HEK293T (cell line): ENCODE measurements around the gene CASP10.

Source experiments
- CTCF ChIA-PET: fragments of 350-600 bp; formaldehyde crosslinking; extraction: SDS; loops from one replicate; lab custom pipeline; 2021; ENCODE audit warnings: antibody characterized with exemption, inconsistent platforms; lab: Yijun Ruan, JAX
- POLR2A ChIA-PET: fragments of 350-600 bp; formaldehyde crosslinking; extraction: SDS; loops from one replicate; lab custom pipeline; 2020; ENCODE audit warnings: antibody characterized with exemption, inconsistent platforms; lab: Yijun Ruan, JAX
- DNase-seq: peaks from one replicate; pipeline ENCODE4 v3.0.0; 2012; ENCODE audit warnings: mixed read lengths; ENCODE audit errors: extremely low spot score
- ARNT ChIP-seq: fragments of 450-650 bp; IDR thresholded peaks from 2 replicates; pipeline ENCODE4 v1.6.1; 2017; ENCODE audit warnings: mild to moderate bottlenecking
- BHLHE40 ChIP-seq: fragments of 450-650 bp; IDR thresholded peaks from 2 replicates; pipeline ENCODE4 v1.6.1; 2016; ENCODE audit warnings: mild to moderate bottlenecking, moderate library complexity, borderline replicate concordance
- CTBP1 ChIP-seq: fragments of 450-650 bp; IDR thresholded peaks from 2 replicates; pipeline ENCODE4 v1.6.1; 2016; ENCODE audit warnings: borderline replicate concordance
- ELF4 ChIP-seq: fragments of 450-650 bp; IDR thresholded peaks from 2 replicates; pipeline ENCODE4 v1.6.1; 2017; ENCODE audit warnings: antibody characterized with exemption
- FOXA1 ChIP-seq: fragments of 450-650 bp; IDR thresholded peaks from 2 replicates; pipeline ENCODE4 v1.6.1; 2016; ENCODE audit warnings: mild to moderate bottlenecking
- FOXK2 ChIP-seq: fragments of 450-650 bp; IDR thresholded peaks from 2 replicates; pipeline ENCODE4 v1.6.1; 2016; ENCODE audit warnings: mild to moderate bottlenecking
- FOXM1 ChIP-seq: fragments of 450-650 bp; IDR thresholded peaks from 2 replicates; pipeline ENCODE4 v1.6.1; 2017; ENCODE audit warnings: mild to moderate bottlenecking, borderline replicate concordance
- HDGF ChIP-seq: fragments of 450-650 bp; IDR thresholded peaks from 2 replicates; pipeline ENCODE4 v1.6.1; 2017; ENCODE audit warnings: antibody characterized with exemption, borderline replicate concordance
- L3MBTL2 ChIP-seq: fragments of 450-650 bp; conservative IDR thresholded peaks from 2 replicates; pipeline ENCODE4 v1.6.1; 2016; ENCODE audit warnings: mild to moderate bottlenecking
- LEF1 ChIP-seq: fragments of 450-650 bp; IDR thresholded peaks from 2 replicates; pipeline ENCODE4 v1.6.1; 2017; ENCODE audit warnings: mild to moderate bottlenecking, borderline replicate concordance
- NFRKB ChIP-seq: fragments of 450-650 bp; IDR thresholded peaks from 2 replicates; pipeline ENCODE4 v1.6.1; 2016; ENCODE audit warnings: mild to moderate bottlenecking, moderate library complexity
- SP1 ChIP-seq: fragments of 450-650 bp; IDR thresholded peaks from 2 replicates; pipeline ENCODE4 v1.6.1; 2017
- SUZ12 ChIP-seq: fragments of 450-650 bp; IDR thresholded peaks from 2 replicates; pipeline ENCODE4 v1.6.1; 2016; ENCODE audit warnings: mild to moderate bottlenecking
- TARDBP ChIP-seq: fragments of 450-650 bp; IDR thresholded peaks from 2 replicates; pipeline ENCODE4 v1.6.1; 2016
- ZNF384 ChIP-seq: fragments of 450-650 bp; IDR thresholded peaks from 2 replicates; pipeline ENCODE4 v1.6.1; 2016
- TF ChIP-seq, protein P1 (sequence below): fragments of 450-650 bp; IDR thresholded peaks from 2 replicates; pipeline ENCODE4 v1.6.1; 2016

Gene CASP10

DNA sequence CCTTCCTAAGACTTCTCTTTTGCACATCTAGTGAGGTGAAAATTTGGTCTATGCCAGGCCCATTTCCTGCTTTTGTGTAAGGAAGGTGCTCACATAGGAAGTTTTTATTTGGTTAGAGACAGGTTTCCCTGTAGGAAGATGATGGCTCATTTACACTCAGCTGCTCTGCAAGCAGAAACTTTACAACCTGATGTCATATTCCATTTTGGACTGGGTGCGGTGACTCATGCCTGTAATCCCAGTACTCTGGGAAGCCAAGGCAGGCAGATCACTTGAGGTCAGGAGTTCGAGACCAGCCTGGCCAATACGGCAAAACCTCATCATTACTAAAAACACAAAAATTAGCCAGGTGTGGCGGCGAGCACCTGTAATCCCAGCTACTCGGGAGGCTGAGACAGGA, 35.8 kb downstream of the CASP10 start:
- ChIA-PET POLR2A (no interaction called here), CTCF (interaction anchor here (3.6 kb wide), 1 partner anchor 13 kb away, joined by 18 read pairs; no protein-coding TSS in a partner anchor)
- DNase-seq, result no peak
- TF ChIP-seq FOXK2 (no peak), SUZ12 (no peak), ARNT (no peak), L3MBTL2 (no peak), BHLHE40 (no peak), FOXM1 (no peak)

DNA sequence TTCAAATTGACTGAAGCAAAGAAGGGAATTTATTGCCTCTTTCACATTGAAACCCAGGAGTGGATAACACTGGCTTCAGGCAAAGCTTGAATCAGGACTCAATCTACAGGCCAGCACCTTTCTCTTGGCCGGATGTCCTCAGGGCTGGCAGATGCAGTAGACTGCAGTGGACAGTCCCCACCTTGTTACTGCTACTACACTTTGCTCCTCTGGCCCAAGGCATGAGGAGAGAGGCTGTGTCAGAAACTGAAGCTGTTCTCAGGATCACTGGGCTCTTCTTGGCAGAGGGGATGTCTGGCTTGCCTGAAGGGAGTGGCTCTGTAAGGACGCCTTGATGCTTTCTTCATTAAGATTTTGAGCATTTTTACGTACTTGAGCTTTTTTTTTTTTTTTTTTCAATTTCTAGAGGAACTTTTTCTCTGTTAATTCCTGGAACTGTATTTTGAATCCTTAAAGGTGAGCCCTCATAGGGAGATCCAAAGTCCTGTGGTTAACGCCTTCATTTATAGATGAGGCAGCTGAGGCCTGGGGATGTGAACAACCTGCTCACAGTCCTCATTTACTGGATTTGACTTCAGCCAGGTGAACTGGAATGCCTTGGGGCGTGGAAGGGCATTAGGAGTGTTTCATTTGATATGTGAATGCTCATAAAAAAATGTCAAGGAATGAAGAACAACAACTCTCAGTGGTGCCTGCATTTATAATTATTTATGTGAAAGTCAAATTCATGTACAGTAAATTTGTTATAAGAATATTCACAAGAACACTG, 36.6 kb downstream of the CASP10 start:
- no peak for DNase-seq
- POLR2A ChIA-PET, result interaction anchor here (1.1 kb wide), 1 partner anchor 256 kb away, joined by 3 read pairs; the partner anchor contains the start of gene ORC2
- TF ChIP-seq HDGF, result no peak
- no peak for TF ChIP-seq SP1
- TF ChIP-seq L3MBTL2, result no peak
- no peak for TF ChIP-seq SUZ12
- TF ChIP-seq FOXA1, result no peak
- no peak for TF ChIP-seq ARNT
- TF ChIP-seq FOXK2, result no peak
- TF ChIP-seq, protein P1, sequence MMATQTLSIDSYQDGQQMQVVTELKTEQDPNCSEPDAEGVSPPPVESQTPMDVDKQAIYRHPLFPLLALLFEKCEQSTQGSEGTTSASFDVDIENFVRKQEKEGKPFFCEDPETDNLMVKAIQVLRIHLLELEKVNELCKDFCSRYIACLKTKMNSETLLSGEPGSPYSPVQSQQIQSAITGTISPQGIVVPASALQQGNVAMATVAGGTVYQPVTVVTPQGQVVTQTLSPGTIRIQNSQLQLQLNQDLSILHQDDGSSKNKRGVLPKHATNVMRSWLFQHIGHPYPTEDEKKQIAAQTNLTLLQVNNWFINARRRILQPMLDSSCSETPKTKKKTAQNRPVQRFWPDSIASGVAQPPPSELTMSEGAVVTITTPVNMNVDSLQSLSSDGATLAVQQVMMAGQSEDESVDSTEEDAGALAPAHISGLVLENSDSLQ, result no peak
- no peak for TF ChIP-seq TARDBP
- no peak for TF ChIP-seq LEF1
- TF ChIP-seq CTBP1, result no peak
- TF ChIP-seq ZNF384, result no peak
- TF ChIP-seq FOXM1, result no peak
- TF ChIP-seq BHLHE40, result no peak
- no peak for TF ChIP-seq ELF4
- no peak for TF ChIP-seq NFRKB
- CTCF ChIA-PET, result interaction anchor here (0.8 to 3.6 kb wide), 2 partner anchors 13 to 252 kb away, joined by 3 to 18 read pairs; no protein-coding TSS in a partner anchor

DNA sequence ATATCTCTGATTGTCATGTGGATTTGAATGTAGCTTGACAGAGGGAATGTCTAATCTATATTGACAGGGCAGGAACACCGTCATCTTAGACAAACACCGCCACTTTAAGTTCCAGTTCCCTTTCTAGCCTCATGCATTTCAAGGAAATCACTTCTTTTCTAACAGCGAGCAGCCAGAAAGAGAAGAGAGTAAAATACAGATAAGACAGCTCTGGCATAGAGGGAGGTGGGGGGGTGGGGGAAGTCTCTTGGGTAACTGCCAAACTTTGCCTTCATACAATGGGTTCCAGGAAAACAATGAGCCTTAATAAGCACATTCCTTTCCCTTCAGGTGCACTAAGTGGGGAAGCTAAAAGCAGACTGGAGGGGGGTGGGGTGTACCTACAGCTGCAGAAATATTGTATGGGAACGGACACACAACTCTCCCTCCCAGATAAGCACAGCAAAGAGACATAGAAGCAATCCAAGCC, 37.2 kb downstream of the CASP10 start:
- ChIA-PET POLR2A (interaction anchor here (1.1 kb wide), 1 partner anchor 256 kb away, joined by 3 read pairs; the partner anchor contains the start of gene ORC2), CTCF (interaction anchor here (0.8 to 3.6 kb wide), 4 partner anchors 12 to 252 kb away, joined by 3 to 18 read pairs (median 4); partner anchors contain the start of gene CASP10)
- DNase-seq, result no peak
- TF ChIP-seq SUZ12 (no peak), ZNF384 (no peak), FOXM1 (no peak), ARNT (no peak)

DNA sequence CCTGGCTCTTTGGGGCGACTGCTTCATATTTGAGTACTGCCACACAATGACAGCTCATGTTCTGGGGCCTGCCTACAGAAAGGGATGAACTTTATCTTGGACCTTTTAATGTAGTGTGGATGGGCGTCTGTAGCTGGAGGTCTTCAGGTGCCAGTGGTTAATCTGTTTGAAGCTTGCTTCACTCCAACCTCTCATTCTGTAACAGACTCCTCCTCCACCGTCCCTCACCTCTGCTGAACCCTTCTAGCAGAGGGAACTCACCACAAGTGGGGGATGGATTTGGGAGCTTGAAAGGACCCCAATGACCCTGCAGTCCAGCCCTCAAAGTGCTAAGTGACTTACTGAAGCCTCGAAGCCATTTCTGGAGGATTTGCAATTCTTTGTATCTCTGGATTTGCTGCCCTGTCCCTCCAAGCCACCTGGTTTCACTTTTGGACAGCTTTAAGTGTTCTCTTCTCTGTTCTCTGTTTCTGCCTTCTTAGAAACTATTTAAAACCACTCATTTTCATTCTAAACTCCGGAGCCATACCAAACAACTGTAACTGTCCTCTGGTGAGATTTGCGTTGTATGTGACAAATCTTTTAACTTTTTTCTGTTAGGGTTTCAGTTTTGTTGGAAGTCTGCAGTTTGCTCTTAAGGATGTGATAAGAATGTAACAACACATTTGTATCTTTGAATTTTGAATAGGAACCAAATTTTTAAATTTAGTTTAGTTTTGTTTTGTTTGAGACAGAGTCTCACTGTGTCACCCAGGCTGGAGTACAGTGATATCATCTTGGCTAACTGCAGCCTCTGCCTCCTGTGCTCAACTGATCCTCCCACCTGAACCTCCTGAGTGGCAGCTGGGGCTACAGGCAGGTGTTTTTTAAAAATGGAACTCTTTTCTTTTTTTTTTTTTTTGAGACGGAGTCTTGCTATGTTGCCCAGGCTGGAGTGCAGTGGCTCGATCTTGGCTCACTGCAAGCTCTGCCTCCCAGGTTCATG, 40.4 kb downstream of the CASP10 start:
- ChIA-PET POLR2A (no interaction called here), CTCF (interaction anchor here (1.5 kb wide), 1 partner anchor 9 kb away, joined by 10 read pairs; no protein-coding TSS in a partner anchor)
- no peak for DNase-seq

DNA sequence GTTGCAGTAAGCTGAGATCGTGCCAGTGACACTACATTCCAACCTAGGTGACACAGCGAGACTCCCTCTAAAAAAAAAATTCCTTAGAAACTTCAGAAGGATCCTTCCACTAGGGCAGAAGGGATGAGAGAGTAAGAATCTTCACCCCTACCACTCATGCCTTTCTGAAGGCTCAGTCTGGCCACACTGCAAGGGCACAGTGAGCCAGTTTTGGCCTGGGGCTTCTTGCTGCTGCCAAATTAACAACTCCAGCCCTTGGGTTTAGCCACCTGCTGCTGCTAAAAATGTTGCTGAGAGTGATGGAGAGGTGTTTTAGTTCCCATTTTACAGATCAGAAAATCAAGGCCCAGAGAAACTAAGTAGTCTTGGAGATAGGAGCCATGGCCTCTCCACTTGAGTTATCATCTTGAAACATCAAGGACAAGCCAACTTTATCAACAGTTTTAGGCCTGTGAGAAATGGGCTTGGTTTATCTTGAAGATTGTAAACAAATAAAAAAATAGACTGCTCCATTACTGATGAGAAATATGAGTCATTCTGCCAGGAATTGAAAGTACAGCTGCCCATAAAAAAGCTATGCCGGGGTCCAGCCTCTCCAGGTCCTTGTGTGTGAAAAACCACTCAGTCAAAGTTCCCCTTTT, 45.5 kb downstream of the CASP10 start:
- TF ChIP-seq BHLHE40 (no peak), ZNF384 (no peak), SUZ12 (no peak), HDGF (no peak), FOXK2 (no peak), ARNT (no peak), TARDBP (no peak), CTBP1 (no peak)
- TF ChIP-seq, protein P1, result no peak
- POLR2A ChIA-PET, result no interaction called here
- CTCF ChIA-PET, result no interaction called here
- DNase-seq, result no peak

More for the DNA sequence above, 40.4 kb downstream of the CASP10 start:
- TF ChIP-seq FOXK2 (no peak), NFRKB (no peak), TARDBP (no peak), FOXM1 (no peak), ARNT (no peak), CTBP1 (no peak), ELF4 (no peak), BHLHE40 (no peak), SP1 (no peak), SUZ12 (no peak), L3MBTL2 (no peak), FOXA1 (no peak), LEF1 (no peak), HDGF (no peak), ZNF384 (no peak)
- TF ChIP-seq, protein P1, result no peak
